Neural progenitor cell (in vitro differentiated cells): Measurements from ENCODE around the gene WDR37.

Source experiments
- EZH2 ChIP-seq: fragments of 200-600 bp; sonication (generic); IDR thresholded peaks from 2 replicates; pipeline ENCODE4 v1.6.1; 2017; ENCODE audit warnings: antibody characterized with exemption, mild to moderate bottlenecking, moderate library complexity
- TF ChIP-seq, protein P1 (sequence below): fragments of 200-600 bp; sonication (generic); IDR thresholded peaks from 2 replicates; pipeline ENCODE4 v1.5.1; 2017; ENCODE audit warnings: antibody characterized with exemption, mild to moderate bottlenecking

DNA sequence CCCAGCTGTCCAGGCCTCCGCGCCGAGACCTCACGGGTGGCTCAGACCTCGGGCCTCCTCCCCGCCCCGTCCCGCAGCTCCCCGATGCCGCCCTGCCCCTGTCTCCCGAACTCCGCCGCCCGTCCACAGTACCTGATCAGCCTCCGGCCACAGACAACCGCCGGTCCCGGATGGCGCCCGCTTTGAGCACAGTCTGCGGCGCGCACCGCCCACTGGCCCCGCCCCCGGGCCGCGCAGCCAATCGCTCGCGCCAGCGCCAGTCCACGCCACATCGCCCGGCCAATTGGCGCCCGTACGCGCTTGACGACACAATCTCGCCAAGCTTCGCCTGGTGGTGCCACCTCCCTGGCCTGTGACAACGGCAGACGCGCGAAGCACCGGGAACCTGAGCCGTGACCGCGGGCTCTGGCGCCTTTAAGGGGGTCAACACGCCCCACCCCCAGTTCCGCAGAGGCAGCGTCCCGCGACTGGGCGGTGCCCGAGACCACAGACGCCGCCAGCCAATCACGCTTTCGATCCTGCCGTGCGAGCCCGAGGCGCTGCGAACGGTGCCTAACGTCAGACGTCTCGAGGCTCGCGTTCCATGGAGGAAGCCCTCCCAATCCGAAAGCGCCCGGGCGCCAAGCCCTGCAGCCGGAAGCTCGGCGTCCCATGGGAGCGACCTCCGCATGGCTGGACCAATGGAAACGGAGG is 7.3 kb upstream of the WDR37 start, which contains the start of gene IDI1:
- TF ChIP-seq, protein P1, sequence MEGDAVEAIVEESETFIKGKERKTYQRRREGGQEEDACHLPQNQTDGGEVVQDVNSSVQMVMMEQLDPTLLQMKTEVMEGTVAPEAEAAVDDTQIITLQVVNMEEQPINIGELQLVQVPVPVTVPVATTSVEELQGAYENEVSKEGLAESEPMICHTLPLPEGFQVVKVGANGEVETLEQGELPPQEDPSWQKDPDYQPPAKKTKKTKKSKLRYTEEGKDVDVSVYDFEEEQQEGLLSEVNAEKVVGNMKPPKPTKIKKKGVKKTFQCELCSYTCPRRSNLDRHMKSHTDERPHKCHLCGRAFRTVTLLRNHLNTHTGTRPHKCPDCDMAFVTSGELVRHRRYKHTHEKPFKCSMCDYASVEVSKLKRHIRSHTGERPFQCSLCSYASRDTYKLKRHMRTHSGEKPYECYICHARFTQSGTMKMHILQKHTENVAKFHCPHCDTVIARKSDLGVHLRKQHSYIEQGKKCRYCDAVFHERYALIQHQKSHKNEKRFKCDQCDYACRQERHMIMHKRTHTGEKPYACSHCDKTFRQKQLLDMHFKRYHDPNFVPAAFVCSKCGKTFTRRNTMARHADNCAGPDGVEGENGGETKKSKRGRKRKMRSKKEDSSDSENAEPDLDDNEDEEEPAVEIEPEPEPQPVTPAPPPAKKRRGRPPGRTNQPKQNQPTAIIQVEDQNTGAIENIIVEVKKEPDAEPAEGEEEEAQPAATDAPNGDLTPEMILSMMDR: no peak
- TF ChIP-seq EZH2: no peak
